A549 (cell line): ENCODE measurements around the gene CYP4F3. TPM values are rescaled to one million over a fixed set of nuclear protein-coding genes. Genes with fewer than 3 reads are reported as not detected.

ENCODE experiments used
- ATAC-seq, 2 experiments: fragments of 200-7000 bp in 1 of 2; fragments of >200 bp in 1 of 2; cut with Nextera tagmentation in 1 of 2; cut with Tn5 transposase in 1 of 2; 3 replicates each; pipeline versions ENCODE4 v1.8.0 to v1.9.1; 2018 to 2020; ENCODE audit warnings: mild to moderate bottlenecking in 1 of 2, moderate library complexity in 1 of 2
- CTCF ChIA-PET: fragments of 300-600 bp; sonication (Branson Sonifier 250); formaldehyde crosslinking; extraction: SDS; loops from one replicate; lab custom pipeline; 2021; ENCODE audit warnings: antibody characterized with exemption, inconsistent platforms; lab: Yijun Ruan, JAX
- POLR2A ChIA-PET: fragments of 350-600 bp; formaldehyde crosslinking; extraction: SDS; loops from one replicate; lab custom pipeline; 2021; ENCODE audit warnings: antibody characterized with exemption, inconsistent platforms; lab: Yijun Ruan, JAX
- DNase-seq, 2 experiments: peaks; one replicate each; pipeline versions ENCODE4 v3.0.0 to v3.0.0-alpha.2; 2011 to 2016; ENCODE audit warnings: low read depth in 1 of 2, low spot score in 1 of 2
- FAIRE-seq: peaks from 2 replicates; lab custom pipeline; 2011; peaks lifted over from hg19 to GRCh38; lab: Jason Lieb, UNC
- H3K27ac ChIP-seq, 2 experiments: fragments of >200 bp; sonication (Bioruptor Twin); formaldehyde crosslinking; 3 replicates each; pipeline ENCODE4 v1.5.1; 2016 to 2017
- H3K4me1 ChIP-seq: fragments of >200 bp; sonication (Bioruptor Twin); formaldehyde crosslinking; 3 replicates; pipeline ENCODE4 v1.6.1; 2016
- H3K4me2 ChIP-seq: fragments of >200 bp; sonication (Bioruptor Twin); formaldehyde crosslinking; 3 replicates; pipeline ENCODE4 v1.6.1; 2016
- H3K4me3 ChIP-seq: fragments of >200 bp; sonication (Bioruptor Twin); formaldehyde crosslinking; 3 replicates; pipeline ENCODE4 v1.5.1; 2016
- H3K9me3 ChIP-seq: fragments of >200 bp; sonication (Bioruptor Twin); formaldehyde crosslinking; 3 replicates; pipeline ENCODE4 v1.6.1; 2016
- ATOH8 ChIP-seq: fragments of 250-450 bp; sonication (Bioruptor Pico); IDR thresholded peaks from 2 replicates; pipeline ENCODE4 v1.5.0; 2020; ENCODE audit warnings: low read depth, mild to moderate bottlenecking, moderate library complexity
- BHLHE40 ChIP-seq: IDR thresholded peaks from 2 replicates; pipeline ENCODE4 v1.6.1; 2012; ENCODE audit warnings: low read depth, low read length, inconsistent platforms
- CBX2 ChIP-seq: fragments of 200-600 bp; sonication (generic); IDR thresholded peaks from 2 replicates; pipeline ENCODE4 v1.6.1; 2016; ENCODE audit warnings: low read depth, mild to moderate bottlenecking, borderline replicate concordance
- CEBPB ChIP-seq, 2 experiments: fragments of >200 bp in 1 of 2; sonication (Bioruptor Twin) in 1 of 2; formaldehyde crosslinking in 1 of 2; IDR thresholded peaks; 2 replicates each; pipeline ENCODE4 v1.6.1; 2012 to 2016
- CHD2 ChIP-seq: fragments of 150-350 bp; IDR thresholded peaks from 2 replicates; pipeline ENCODE4 v1.6.1; 2014; ENCODE audit warnings: low read length; ENCODE audit not compliant: partially characterized antibody
- CHD4 ChIP-seq: fragments of 200-600 bp; sonication (generic); IDR thresholded peaks from 2 replicates; pipeline ENCODE4 v1.6.1; 2016; ENCODE audit warnings: antibody characterized with exemption, mild to moderate bottlenecking, borderline replicate concordance
- EHMT2 ChIP-seq: fragments of 200-600 bp; sonication (generic); IDR thresholded peaks from 2 replicates; pipeline ENCODE4 v1.6.1; 2016; ENCODE audit warnings: antibody characterized with exemption, low read depth, mild to moderate bottlenecking, moderate library complexity
- EP300 ChIP-seq, 2 experiments: fragments of >200 bp; sonication (Bioruptor Twin); formaldehyde crosslinking; IDR thresholded peaks; 2 replicates in 1 of 2; 3 replicates in 1 of 2; pipeline ENCODE4 v1.6.1; 2016 to 2017
- FOSB ChIP-seq: fragments of 250-450 bp; sonication (Bioruptor Pico); IDR thresholded peaks from 2 replicates; pipeline ENCODE4 v1.5.0; 2020; ENCODE audit warnings: mild to moderate bottlenecking, moderate library complexity
- GATA3 ChIP-seq: IDR thresholded peaks from 2 replicates; pipeline ENCODE4 v1.6.1; 2012; ENCODE audit warnings: borderline replicate concordance
- HOXA7 ChIP-seq: fragments of 250-450 bp; sonication (Bioruptor Pico); IDR thresholded peaks from 2 replicates; pipeline ENCODE4 v1.5.0; 2020; ENCODE audit warnings: mild to moderate bottlenecking, moderate library complexity
- KDM1A ChIP-seq: fragments of 200-600 bp; sonication (generic); IDR thresholded peaks from 2 replicates; pipeline ENCODE4 v1.6.1; 2016; ENCODE audit warnings: low read depth, mild to moderate bottlenecking
- MAZ ChIP-seq: fragments of 150-350 bp; IDR thresholded peaks from 2 replicates; pipeline ENCODE4 v1.6.1; 2014; ENCODE audit warnings: antibody characterized with exemption, low read depth, low read length, borderline replicate concordance
- MYC ChIP-seq: IDR thresholded peaks from 2 replicates; pipeline ENCODE4 v1.6.1; 2012; ENCODE audit warnings: mild to moderate bottlenecking, inconsistent platforms, low read length, improper control_type of control experiment, borderline replicate concordance
- NFE2L2 ChIP-seq: fragments of 150-350 bp; conservative IDR thresholded peaks from 2 replicates; pipeline ENCODE4 v1.6.1; 2014; ENCODE audit warnings: low read length
- SREBF2 ChIP-seq: fragments of 450-650 bp; IDR thresholded peaks from 2 replicates; pipeline ENCODE4 v1.6.1; 2014; ENCODE audit warnings: mild to moderate bottlenecking, moderate library complexity
- TFCP2L1 ChIP-seq: fragments of 250-450 bp; sonication (Bioruptor Pico); IDR thresholded peaks from 2 replicates; pipeline ENCODE4 v1.5.0; 2021; ENCODE audit warnings: mild to moderate bottlenecking
- ZC3H11A ChIP-seq: fragments of 450-650 bp; IDR thresholded peaks from 2 replicates; pipeline ENCODE4 v1.6.1; 2014; ENCODE audit warnings: antibody characterized with exemption, mild to moderate bottlenecking
- ZFP36 ChIP-seq: fragments of 450-650 bp; IDR thresholded peaks from 2 replicates; pipeline ENCODE4 v1.6.1; 2014; ENCODE audit warnings: borderline replicate concordance; ENCODE audit not compliant: partially characterized antibody
- WGBS: methylation state at CpG from one replicate; pipeline ENCODE4 v1.1.6; 2017; ENCODE audit errors: missing lambda C conversion rate; 5-methylcytosine and 5-hydroxymethylcytosine counted together
- polyA plus RNA-seq, 4 experiments: library from polyadenylated mRNA; depleted of rRNA in 3 of 4; stranded (reverse); fragments of >200 nt; fragmentation: RNase III in 1 of 4; extraction: RNeasy Plus Mini Kit Qiagen cat#74134 plus additional on column Dnase treatment in 1 of 4; gene quantifications; 2 replicates in 3 of 4; 3 replicates in 1 of 4; pipeline ENCODE4 v1.2.3, GENCODE V29; 2011 to 2017
- TF ChIP-seq, protein P1 (sequence below): IDR thresholded peaks from 2 replicates; pipeline ENCODE4 v1.6.1; 2012; ENCODE audit warnings: low read depth, borderline replicate concordance
- TF ChIP-seq, protein P2 (sequence below): fragments of >200 bp; sonication (Bioruptor Twin); formaldehyde crosslinking; IDR thresholded peaks from 2 replicates; pipeline ENCODE4 v1.6.1; 2016
- TF ChIP-seq, protein P3 (sequence below): IDR thresholded peaks from 2 replicates; pipeline ENCODE4 v1.6.1; 2012
- TF ChIP-seq, protein P4 (sequence below): fragments of >200 bp; sonication (Bioruptor Twin); formaldehyde crosslinking; IDR thresholded peaks from 3 replicates; pipeline ENCODE4 v1.5.1; 2016

Gene CYP4F3
- polyA plus RNA-seq, 2 of the 4 experiments (the other 2 are of a cell fraction): 8.9 to 33.2 TPM

DNA sequence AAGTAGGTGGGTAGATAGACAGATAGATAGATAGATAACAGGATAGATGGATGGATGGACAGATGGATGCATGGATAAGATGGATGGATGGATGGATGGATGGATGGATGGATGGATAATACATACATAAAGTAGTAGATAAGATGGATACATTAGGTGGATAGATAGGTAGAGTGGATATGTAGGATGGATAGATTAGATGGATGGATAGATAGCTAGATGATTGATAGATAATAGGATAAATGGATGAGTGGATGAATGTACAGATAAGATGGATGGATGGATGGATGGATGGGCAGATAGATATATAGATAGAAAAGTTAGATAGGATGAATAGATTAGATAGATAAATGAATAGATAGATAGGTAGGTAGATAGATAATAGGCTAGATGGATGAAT is 2.1 kb downstream of the CYP4F3 start:
- no peak for ATAC-seq
- Histone ChIP-seq H3K9me3 (no peaks in the 10 kb centered on the region), H3K27ac (peak overlapping the region in 1 of 2 experiments; percentile 96; a peak in 2 of 6 replicates), H3K4me2 (peak overlapping the region; percentile 84), H3K4me3 (no peak overlapping the region), H3K4me1 (peaks cover 33% of the 10 kb centered on the region)
- no peak for FAIRE-seq
- POLR2A ChIA-PET: no interaction called here
- CTCF ChIA-PET: interaction anchor here (1.3 kb wide), 1 partner anchor 13 kb away, joined by 3 read pairs; no protein-coding TSS in a partner anchor
- DNase-seq: no peak
- no peak for TF ChIP-seq CHD4
- TF ChIP-seq MYC: no peak
- no peak for TF ChIP-seq ATOH8
- TF ChIP-seq, protein P1, sequence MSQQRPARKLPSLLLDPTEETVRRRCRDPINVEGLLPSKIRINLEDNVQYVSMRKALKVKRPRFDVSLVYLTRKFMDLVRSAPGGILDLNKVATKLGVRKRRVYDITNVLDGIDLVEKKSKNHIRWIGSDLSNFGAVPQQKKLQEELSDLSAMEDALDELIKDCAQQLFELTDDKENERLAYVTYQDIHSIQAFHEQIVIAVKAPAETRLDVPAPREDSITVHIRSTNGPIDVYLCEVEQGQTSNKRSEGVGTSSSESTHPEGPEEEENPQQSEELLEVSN: no peak
- no peak for TF ChIP-seq FOSB
- TF ChIP-seq CBX2: no peak

GRCh38 chr19:15643387-15643786 is 2.7 kb downstream of the CYP4F3 start:
- TF ChIP-seq KDM1A (no peak), NFE2L2 (no peak), MAZ (no peak), TFCP2L1 (CRISPR knock-in tag) (no peak), ATOH8 (no peak), CHD2 (no peak), ZFP36 (no peak)
- TF ChIP-seq, protein P1: no peak
- TF ChIP-seq, protein P2, sequence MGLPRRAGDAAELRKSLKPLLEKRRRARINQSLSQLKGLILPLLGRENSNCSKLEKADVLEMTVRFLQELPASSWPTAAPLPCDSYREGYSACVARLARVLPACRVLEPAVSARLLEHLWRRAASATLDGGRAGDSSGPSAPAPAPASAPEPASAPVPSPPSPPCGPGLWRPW: no peak
- FAIRE-seq: no peak
- Histone ChIP-seq H3K27ac (no peak overlapping the region; a peak in 2 of 6 replicates), H3K4me1 (peaks cover 33% of the 10 kb centered on the region), H3K9me3 (no peaks in the 10 kb centered on the region), H3K4me3 (no peak overlapping the region), H3K4me2 (peak overlapping the region; percentile 23; the same call in 1 of the 3 replicates)
- CTCF ChIA-PET: interaction anchor here (1.3 kb wide), 1 partner anchor 14 kb away, joined by 3 read pairs; no protein-coding TSS in a partner anchor
- WGBS: 64% methylated on average over 3 of the region's 3 CpGs
- POLR2A ChIA-PET: no interaction called here
- ATAC-seq: no peak
- DNase-seq: no peak

DNA sequence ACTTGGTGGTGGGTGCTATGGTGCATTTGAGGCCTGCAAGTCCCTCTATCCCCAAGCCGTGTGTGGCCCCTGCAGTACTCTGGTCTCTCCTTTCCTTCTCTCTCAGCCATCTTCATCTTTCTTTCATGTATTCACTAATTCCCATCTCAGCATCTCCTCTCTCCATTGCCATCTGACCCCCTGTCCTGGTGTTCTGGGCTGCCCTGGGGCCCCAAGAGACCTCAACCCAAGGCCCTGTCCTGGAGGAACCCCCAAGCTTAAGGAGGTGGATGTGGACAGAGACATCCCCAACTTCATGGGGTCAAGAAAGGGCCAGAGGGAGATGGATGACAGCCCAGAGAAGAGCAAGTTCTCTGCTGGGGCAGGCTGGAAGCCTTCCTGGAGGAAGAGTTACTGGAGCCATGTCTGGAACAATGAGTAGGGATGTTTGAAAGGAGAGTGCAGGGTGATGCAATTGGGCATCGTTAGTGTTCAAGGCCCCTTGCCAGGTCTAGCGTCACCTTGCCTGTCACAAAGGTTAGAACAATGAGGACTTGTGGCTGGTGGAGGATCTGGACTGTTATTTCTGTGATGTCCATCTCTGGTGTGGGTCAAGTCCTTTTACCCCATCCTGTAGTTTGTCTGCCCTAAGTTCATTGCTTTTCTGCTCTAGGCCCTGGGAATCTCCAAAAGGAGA is 3.5 kb downstream of the CYP4F3 start:
- FAIRE-seq: no peak
- H3K27ac ChIP-seq: no peak overlapping the region
- DNase-seq: no peak
- POLR2A ChIA-PET: no interaction called here
- H3K4me2 ChIP-seq: 0 out of 3 replicates have a peak overlapping the region, but pooled peaks have one; percentile 23
- no peak overlapping the region for H3K4me3 ChIP-seq
- H3K9me3 ChIP-seq: no peaks in the 10 kb centered on the region
- CTCF ChIA-PET: no interaction called here
- H3K4me1 ChIP-seq: peaks cover 33% of the 10 kb centered on the region
- no peak for ATAC-seq
- TF ChIP-seq FOSB (no peak), MAZ (no peak), BHLHE40 (no peak), CEBPB (IDR thresholded peaks at IDR 0.05) (no peak), HOXA7 (no peak), CHD4 (no peak), EP300 (IDR thresholded peaks at IDR 0.05) (no peak), GATA3 (no peak), SREBF2 (no peak), ZC3H11A (no peak), MYC (no peak), TFCP2L1 (CRISPR knock-in tag) (no peak), EHMT2 (no peak)
- TF ChIP-seq, protein P3, sequence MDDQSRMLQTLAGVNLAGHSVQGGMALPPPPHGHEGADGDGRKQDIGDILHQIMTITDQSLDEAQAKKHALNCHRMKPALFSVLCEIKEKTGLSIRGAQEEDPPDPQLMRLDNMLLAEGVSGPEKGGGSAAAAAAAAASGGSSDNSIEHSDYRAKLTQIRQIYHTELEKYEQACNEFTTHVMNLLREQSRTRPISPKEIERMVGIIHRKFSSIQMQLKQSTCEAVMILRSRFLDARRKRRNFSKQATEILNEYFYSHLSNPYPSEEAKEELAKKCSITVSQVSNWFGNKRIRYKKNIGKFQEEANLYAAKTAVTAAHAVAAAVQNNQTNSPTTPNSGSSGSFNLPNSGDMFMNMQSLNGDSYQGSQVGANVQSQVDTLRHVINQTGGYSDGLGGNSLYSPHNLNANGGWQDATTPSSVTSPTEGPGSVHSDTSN: no peak
- TF ChIP-seq, protein P4, sequence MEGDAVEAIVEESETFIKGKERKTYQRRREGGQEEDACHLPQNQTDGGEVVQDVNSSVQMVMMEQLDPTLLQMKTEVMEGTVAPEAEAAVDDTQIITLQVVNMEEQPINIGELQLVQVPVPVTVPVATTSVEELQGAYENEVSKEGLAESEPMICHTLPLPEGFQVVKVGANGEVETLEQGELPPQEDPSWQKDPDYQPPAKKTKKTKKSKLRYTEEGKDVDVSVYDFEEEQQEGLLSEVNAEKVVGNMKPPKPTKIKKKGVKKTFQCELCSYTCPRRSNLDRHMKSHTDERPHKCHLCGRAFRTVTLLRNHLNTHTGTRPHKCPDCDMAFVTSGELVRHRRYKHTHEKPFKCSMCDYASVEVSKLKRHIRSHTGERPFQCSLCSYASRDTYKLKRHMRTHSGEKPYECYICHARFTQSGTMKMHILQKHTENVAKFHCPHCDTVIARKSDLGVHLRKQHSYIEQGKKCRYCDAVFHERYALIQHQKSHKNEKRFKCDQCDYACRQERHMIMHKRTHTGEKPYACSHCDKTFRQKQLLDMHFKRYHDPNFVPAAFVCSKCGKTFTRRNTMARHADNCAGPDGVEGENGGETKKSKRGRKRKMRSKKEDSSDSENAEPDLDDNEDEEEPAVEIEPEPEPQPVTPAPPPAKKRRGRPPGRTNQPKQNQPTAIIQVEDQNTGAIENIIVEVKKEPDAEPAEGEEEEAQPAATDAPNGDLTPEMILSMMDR: no peak
- 90% methylated on average over 3 of the region's 3 CpGs for WGBS
